Ammon's horn (tissue), 1 donor: Measurements from ENCODE around the gene TIE1.

ENCODE experiments used
- DNase-seq: peaks from one replicate; pipeline ENCODE4 v3.0.0-alpha.2; 2016; ENCODE audit warnings: low spot score

TIE1 gene

DNA sequence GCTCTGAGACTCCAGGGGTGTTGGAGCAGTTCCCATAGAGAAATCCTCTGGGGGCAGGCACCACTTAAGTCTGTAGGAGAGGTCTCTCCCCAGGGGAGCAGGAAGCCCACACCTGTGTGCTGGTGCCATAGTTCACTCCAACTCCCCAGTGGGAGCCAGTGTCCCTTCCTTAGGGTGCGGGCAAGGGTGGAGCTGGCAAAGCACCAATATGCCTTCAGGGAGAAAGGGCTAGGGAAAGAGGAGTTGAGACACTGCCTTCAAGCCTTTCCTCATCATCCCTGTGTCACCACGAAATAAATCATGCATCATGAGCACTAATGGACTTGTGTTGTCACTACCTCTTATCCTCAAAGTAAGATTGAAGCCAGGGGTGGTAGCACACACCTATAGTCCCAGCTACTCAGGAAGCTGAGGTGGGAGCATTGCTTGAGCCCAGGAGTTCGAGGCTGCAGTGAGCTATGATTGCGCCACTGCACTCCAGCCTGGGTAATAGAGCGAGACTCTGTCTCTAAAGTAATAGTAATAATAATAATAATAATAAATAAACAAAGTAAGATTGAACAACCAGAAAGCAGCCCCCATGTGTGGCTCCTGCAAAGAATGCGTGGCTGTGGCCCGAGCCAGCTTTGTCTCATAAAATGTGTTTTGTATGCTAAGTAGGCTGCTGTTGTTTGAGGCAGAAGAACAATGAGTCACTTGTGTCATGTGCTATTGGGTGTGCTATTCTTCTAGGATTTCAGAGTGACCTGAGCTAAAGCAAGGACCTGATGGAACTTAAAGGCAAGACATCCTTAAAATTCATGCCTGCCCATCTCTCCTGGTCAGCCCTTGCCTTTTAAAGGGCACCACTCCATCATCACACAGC lies 6.7 kb upstream of the TIE1 start:
- peak; percentile 91 for DNase-seq

DNA sequence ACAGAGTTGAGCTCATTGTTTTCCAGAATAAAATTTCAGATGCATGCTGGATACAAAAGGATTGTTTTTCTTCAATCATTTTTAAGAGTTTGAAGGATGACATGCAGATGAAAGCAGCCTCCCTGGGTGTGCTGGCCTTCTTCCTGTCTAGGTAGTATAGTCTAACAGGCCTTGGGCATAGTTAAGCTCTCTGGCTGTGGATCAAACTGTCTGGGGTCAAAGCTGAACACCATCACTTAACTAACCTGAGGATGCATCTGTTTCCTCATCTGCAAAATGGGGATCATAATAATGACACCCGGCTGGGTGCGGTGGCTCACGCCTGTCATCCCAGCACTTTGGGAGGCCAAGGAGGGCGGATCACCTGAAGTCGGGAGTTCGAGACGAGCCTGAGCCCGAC lies 6.0 kb upstream of the TIE1 start:
- DNase-seq = no peak

DNA sequence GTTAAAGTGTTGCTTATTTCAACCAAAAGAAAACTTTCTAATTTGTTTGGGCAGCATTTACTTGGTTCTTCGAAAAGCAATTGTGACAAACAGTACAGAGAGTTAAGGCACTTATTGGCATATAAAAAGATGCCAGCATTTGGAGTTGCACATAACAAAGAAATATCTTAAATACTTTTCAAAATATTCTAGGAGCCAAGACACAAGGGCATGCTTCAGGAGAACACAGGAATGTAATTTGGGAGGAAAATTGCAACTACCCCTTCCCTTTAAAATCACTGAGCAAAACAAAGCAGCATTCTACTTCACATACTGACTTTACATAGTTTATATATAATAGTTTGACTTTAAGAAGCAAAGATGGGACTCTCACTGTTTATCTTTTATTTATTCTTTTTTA lies 4.6 kb upstream of the TIE1 start:
- DNase-seq = no peak

DNA sequence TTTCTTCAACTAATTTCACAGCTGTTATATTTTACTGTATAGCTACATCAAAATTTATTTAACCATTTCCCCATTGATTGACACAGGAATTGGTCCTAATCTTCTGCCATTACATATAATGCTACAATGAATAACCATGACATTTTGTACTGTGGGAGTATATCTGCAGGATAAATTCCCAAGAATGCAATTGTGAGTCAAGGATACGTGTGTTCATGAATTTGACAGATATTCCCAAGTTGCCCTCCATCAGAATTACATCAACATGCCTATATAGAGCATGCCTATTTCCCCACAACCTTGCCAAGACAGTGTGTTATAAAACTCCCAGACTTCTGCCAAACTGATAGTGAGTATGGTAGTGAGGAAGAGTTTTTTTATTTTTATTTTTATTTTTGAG lies 2.7 kb upstream of the TIE1 start:
- no peak for DNase-seq

DNA sequence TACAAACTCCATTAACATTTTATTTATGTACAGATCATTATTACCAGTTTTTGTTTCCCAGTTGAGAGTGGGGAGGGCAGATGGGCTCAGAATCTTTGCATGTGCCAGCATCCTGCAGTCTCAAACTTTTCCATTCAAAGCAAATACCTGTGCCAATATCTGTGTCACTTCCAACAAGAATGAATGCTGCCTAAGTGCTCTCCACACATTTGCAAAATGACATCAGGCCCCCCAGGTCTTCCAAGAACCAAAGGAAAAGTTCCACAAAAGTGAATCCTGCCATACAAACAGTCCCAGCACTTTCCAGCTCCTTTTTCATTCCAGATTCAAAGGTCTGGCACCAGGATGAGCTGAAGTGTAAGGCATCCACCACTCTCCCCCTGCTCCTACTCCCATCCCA lies 1.7 kb upstream of the TIE1 start:
- no peak for DNase-seq

DNA sequence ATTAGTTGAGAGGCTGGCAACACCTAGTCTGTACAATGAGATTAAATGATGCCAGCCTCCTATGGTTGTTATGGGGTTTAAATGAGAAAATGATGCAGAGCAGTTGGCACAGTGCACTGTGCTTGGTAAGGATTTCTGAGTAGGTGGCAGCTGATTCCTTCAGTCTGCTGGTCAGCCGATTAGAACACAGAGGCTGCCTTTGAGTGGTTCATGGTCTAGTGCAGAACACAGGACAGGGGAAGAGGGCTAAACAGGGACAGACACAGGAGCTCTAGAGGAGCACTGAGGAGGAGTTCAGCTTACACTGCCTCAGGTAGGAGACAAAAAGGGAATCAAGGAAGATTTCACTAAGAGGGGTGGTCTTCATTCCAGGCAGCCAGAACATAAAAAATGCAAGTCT lies 1.4 kb downstream of the TIE1 start:
- no peak for DNase-seq

DNA sequence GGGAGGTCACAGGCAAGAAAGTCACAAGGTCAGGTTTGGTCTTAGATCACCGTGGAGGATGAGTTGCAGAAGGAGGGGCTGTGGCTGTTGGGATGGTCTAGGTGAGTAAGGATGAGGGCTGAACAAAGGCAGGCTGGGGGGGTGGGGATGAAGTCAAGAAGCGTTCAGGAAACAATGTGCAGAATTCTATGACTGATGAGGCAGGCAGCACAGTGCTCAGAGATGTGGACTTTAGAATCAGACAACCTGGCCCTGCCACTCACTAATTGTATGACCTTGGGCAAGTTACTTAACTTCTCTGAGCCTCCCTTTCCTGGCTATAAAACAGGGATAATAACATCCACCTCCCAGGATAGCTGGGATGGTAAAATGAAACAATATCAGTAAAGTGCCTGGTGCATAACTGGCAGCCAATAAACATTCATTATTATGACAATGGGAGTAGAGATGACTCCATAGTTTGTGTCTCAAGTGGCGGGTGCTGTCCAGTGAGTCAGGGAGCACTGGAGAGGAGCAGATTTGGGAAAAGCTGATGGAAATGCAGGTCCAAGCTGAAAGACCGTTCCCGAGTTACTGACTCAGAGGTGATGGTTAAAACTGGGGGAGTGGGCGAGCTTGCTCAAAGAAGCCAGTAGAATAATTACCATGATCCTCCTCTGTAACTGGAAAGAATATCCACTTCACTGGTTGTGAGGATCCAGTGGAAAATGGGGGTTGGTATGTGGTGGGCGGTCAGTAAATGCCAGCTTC lies 2.1 kb downstream of the TIE1 start:
- no peak for DNase-seq

DNA sequence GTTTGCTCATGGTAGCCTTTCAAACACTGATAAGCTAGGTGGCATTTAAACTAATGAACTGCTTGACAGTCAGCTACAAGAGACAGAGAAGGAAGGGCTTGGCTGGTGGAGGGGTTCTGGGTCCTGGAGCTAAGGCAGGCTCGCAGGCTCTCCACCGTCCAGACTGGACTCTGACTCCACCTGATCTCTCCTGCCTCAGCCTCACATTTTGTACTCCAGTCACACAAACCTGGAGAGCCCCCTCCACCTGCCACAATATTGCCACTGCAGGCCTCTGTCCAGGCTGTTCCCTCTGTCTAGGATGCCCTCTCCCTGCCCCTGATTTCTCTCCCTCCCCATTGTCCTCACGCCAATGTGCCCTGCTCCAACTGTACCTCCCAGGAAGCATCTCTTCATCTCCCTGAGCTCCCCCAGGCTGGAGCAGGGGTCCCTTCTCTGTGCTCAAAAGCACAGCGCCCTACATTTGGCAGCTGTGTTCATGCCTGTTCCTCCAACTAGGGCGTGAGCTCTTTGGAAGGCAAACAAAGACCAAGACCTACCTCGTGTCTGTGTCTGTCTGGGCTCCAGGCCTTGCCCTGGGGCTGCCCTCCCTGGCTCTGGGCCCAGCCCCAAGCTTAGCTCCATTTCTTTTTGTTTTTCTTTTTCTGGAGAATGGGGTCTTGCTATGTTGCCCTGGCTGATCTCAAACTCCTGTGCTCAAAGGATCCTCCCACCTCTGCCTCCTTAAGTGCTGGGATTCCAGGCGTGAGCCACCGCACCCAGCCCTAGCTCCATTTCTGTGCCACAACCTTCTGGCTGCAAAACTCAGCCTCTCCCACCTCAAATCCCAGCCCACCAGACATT lies 2.9 kb downstream of the TIE1 start:
- DNase-seq = no peak

DNA sequence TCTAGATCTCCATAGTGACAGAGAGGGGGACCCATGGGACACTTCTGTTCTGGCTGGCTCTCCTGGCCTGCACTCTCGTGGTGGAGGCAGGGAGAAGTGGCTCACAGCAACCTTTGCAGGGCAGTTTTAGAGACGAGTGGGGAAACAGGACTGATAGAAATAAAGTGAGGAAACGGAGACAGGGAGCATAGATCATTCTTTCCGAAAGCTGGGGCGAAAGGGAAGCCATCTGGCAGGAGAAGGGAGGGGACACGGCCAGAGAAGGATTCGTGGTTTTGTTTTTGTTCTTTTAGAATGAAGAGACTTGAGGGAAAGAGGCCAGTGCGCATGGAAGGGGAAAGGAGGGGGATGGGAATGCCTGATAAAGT lies 3.5 kb downstream of the TIE1 start:
- DNase-seq = no peak

DNA sequence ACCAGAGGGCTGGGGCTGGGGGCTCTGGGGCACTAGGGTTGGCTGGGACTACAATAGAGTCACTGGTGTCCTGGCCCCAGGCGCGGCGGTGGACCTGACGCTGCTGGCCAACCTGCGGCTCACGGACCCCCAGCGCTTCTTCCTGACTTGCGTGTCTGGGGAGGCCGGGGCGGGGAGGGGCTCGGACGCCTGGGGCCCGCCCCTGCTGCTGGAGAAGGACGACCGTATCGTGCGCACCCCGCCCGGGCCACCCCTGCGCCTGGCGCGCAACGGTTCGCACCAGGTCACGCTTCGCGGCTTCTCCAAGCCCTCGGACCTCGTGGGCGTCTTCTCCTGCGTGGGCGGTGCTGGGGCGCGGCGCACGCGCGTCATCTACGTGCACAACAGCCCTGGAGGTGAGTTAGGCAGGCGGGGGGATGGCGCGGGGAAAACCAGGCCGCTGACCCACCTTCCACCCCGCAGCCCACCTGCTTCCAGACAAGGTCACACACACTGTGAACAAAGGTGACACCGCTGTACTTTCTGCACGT lies 4.1 kb downstream of the TIE1 start:
- no peak for DNase-seq

DNA sequence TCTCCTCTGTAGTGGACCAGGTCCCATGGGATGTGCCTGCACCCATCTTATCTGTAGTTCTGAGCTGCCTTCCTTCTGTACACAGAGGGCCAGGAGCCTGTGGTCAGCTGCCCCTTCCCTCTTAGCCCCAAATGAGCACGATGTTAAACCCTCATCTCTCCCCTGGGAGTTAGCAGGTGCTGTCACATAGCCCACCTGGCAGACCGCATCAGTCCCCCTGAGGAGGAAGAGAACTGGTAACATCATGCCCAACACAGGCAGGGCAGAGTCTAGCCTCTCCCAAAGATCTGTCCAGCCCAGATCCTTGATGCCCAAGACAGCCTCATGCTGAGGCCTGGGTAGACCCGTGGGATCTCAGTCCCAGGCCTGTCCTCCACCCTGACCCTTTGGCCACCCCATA lies 4.7 kb downstream of the TIE1 start:
- DNase-seq = no peak

DNA sequence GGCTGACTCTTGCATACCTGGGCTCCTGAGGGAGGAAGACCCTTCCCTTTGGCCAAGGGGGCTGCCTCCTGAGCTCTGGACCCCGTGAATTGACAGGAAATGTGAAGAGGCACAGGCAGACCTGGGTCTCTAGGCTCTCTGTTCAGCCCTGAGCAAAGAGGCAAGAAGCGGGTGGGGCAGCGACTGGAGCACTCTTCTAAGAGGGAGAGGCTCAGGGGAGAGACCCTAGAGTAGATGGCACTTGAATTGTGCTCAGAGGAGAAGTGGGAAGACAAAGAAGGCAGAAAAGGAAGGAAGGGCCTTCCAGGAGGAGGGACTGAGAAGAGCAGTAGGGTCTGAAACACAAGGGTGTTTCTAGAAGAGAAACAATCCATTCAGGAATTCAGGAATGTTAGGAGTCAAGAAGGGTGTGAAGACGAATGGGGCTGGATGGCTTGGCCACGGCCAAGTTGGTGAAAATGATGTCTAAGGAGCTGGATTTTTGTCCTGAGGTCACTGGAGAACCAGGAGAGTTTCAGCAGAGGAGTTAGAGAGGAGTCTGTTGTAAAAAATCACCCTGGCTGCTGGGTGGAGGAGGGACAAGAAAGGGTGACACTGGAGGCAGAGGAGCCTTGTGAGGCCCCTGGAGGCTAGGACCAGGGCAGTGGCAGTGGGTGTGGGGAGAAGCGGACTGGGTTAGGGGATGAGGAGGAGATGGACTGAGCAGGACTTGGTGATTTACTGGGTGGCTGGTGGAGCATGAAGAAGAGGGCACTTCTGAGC lies 5.3 kb downstream of the TIE1 start:
- no peak for DNase-seq

DNA sequence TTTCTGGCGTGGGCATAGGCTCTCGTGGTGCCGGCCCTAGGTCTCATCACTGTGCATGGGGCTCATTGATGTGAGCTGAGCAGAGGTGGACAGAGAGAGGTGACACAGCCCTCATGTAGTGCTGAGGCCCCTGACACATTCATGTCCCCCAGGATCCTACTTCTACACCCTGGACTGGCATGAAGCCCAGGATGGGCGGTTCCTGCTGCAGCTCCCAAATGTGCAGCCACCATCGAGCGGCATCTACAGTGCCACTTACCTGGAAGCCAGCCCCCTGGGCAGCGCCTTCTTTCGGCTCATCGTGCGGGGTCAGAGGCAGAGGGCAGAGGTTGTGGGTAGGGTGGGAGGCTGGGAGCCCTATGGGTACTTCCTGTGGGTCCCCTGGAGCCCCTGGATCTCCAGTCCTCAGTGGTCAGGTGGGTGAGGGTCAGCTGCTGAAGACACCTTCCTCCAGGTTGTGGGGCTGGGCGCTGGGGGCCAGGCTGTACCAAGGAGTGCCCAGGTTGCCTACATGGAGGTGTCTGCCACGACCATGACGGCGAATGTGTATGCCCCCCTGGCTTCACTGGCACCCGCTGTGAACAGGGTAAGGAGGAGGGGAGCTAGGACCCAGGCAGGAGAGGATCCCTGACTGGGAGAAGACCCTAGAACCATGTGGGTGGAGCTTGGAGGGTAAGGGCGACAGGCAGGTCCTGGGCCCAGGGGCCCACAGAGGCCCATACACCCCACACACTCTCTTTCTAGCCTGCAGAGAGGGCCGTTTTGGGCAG lies 6.1 kb downstream of the TIE1 start:
- DNase-seq = no peak

DNA sequence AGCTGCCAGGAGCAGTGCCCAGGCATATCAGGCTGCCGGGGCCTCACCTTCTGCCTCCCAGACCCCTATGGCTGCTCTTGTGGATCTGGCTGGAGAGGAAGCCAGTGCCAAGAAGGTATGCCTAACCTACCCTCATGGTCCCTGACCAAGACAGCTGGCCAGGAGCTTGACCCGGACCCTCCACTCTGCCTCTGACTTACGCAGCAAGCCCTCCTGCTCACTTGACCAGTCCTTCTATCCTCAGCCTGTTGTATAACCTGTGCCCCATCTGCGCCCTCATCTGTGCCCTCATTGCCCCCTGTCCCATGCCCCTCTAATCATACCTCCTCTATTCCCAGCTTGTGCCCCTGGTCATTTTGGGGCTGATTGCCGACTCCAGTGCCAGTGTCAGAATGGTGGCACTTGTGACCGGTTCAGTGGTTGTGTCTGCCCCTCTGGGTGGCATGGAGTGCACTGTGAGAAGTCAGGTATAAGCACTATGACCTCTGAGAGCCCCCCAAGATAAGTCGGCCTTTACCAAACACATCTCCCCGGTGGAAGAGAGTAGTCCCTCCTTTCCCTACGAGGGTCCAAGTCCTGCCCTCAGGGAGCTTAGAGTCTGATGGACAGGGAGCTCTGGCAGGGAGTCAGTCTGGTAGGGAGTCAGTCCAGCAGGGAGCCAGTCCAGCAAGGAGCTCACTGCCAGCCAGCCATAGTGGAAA lies 6.8 kb downstream of the TIE1 start:
- no peak for DNase-seq

DNA sequence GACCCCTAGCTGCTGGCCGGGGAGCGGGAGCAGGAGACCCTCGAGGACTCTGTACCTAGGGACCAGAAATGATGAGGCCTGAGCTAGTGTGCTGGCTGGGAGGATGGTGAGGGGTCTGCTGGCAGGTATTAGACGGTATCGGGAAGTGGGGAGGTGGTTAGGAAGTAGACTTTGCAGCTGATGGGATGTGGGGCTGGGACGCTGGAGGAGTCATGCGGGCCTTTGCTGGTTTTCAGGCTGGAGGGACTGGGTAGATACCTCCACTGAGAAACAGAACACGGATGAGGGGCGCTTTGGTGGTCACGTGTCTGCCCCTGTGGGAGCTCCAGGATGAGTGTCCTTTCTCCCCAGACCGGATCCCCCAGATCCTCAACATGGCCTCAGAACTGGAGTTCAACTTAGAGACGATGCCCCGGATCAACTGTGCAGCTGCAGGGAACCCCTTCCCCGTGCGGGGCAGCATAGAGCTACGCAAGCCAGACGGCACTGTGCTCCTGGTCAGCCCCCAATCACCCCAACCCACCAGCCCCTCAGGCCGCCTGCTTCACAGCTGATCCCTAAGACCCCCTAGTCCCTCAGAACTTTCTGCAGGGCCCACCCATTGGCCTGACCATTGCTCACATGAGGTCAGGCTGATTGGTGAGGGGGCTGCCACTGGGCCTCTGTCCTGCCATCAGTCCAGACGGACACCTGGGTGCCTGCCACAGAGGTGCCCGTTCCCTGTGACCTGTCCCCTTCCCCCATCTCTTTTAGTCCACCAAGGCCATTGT lies 8.0 kb downstream of the TIE1 start:
- no peak for DNase-seq

DNA sequence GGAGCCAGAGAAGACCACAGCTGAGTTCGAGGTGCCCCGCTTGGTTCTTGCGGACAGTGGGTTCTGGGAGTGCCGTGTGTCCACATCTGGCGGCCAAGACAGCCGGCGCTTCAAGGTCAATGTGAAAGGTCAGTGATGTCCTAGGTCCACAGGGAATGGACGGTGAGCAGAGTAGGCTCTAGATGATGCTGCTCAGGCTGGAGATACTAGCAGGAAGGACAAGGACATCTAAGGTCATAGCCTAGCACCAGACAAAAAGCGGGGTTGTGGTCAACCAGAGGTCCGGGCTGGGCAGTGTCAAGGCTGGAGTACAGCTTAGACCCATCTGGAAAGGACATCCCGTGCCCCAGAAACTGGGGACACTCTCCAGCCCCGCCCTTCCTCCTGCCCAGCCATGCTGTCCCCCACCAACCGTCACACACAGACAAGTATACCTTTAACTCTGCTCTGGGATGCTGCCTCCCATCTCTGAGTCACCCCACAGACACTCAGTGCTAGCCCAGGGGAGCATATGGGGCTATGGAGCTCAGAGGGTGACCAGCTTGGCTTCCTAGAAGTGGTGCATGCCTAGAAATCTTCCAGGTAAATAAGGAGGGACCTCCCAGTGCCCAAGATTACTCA lies 8.7 kb downstream of the TIE1 start:
- no peak for DNase-seq

DNA sequence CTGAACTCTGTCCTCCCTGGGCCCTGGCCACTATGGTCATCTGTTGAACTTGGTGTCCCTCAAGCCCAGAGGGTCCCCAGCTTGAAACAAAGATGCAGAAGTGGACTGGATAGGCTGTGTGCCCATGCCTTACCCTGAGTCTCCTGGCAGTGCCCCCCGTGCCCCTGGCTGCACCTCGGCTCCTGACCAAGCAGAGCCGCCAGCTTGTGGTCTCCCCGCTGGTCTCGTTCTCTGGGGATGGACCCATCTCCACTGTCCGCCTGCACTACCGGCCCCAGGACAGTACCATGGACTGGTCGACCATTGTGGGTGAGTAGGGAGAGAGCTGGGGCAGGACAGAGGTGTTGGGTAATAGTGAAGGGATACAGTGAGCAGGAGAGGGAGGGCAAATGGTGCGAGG lies 10.7 kb downstream of the TIE1 start:
- DNase-seq = no peak

DNA sequence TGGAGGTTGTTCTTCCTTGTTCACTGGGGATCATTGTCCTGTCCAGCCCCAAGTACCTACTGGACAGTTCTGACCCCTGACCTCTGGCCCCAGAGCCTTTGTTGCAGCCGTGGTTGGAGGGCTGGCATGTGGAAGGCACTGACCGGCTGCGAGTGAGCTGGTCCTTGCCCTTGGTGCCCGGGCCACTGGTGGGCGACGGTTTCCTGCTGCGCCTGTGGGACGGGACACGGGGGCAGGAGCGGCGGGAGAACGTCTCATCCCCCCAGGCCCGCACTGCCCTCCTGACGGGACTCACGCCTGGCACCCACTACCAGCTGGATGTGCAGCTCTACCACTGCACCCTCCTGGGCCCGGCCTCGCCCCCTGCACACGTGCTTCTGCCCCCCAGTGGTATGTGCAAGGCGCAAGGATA lies 11.4 kb downstream of the TIE1 start:
- no peak for DNase-seq
